HEK293T (cell line): ENCODE data around the gene TRIM43B.
"Not testable (repeated sequence)": the region's sequence is repeated elsewhere in the genome, so short reads cannot be mapped to it uniquely, and the experiment has no call there.

Experiments
- CTCF ChIA-PET: fragments of 350-600 bp; formaldehyde crosslinking; extraction: SDS; loops from one replicate; lab custom pipeline; 2021; ENCODE audit warnings: antibody characterized with exemption, inconsistent platforms; lab: Yijun Ruan, JAX
- POLR2A ChIA-PET: fragments of 350-600 bp; formaldehyde crosslinking; extraction: SDS; loops from one replicate; lab custom pipeline; 2020; ENCODE audit warnings: antibody characterized with exemption, inconsistent platforms; lab: Yijun Ruan, JAX
- DNase-seq: peaks from one replicate; pipeline ENCODE4 v3.0.0; 2012; ENCODE audit warnings: mixed read lengths; ENCODE audit errors: extremely low spot score

The TRIM43B gene

GRCh38 chr2:95442474-95443099, 42.0 kb downstream of the TRIM43B start:
- DNase-seq, POLR2A ChIA-PET, CTCF ChIA-PET: not testable (repeated sequence)

GRCh38 chr2:95435872-95436209, 48.7 kb downstream of the TRIM43B start:
- POLR2A ChIA-PET, CTCF ChIA-PET, DNase-seq: not testable (repeated sequence)

- POLR2A ChIA-PET, CTCF ChIA-PET, DNase-seq: not testable (repeated sequence)
Observed at GRCh38 chr2:95435162-95435871, 49.2 kb downstream of the TRIM43B start.

GRCh38 chr2:95434507-95435076, 50.0 kb downstream of the TRIM43B start:
- DNase-seq, CTCF ChIA-PET, POLR2A ChIA-PET: not testable (repeated sequence)

GRCh38 chr2:95433973-95434372, 50.6 kb downstream of the TRIM43B start:
- CTCF ChIA-PET, DNase-seq, POLR2A ChIA-PET: not testable (repeated sequence)

GRCh38 chr2:95433373-95433772, 51.2 kb downstream of the TRIM43B start:
- CTCF ChIA-PET, DNase-seq, POLR2A ChIA-PET: not testable (repeated sequence)

GRCh38 chr2:95429748-95430467, 54.6 kb downstream of the TRIM43B start:
- DNase-seq, POLR2A ChIA-PET, CTCF ChIA-PET: not testable (repeated sequence)

- POLR2A ChIA-PET, CTCF ChIA-PET: not testable (repeated sequence)
Observed at GRCh38 chr2:95427196-95427867, 57.2 kb downstream of the TRIM43B start.

More at GRCh38 chr2:95427196-95427867, 57.2 kb downstream of the TRIM43B start:
- not testable (repeated sequence) for DNase-seq
